A549 treated with GW870086 at 1 μM for 4 hours (cell line): ENCODE data around the gene MYBPHL. TPM values are rescaled to one million over a fixed set of nuclear protein-coding genes. Genes with fewer than 3 reads are reported as not detected.

Experiments used
- total RNA-seq: library from RNA; stranded (reverse); fragments of 200-300 nt; extraction: Qiagen RNA extraction; gene quantifications from 5 replicates; pipeline ENCODE4 v1.2.3, GENCODE V29; 2022; ENCODE audit warnings: low read depth

The MYBPHL gene
- total RNA-seq = not detected in 5 replicates

GRCh38 chr1:109306832-109307273 is at the start of gene MYBPHL:
TSS of gene MYBPHL (minus strand) at chr1:109307011. CDS start at chr1:109306991, 20 bp downstream.

GRCh38 chr1:109282952-109283747 is 23.7 kb downstream of the MYBPHL start, which contains the start of gene PSRC1:
TSS of gene PSRC1 (minus strand) at chr1:109283145.

GRCh38 chr1:109248797-109249629 is 57.8 kb downstream of the MYBPHL start, which contains the start of gene CELSR2:
TSS of gene CELSR2 (plus strand) at chr1:109249539. CDS start at chr1:109250080, 541 bp downstream.

Other genes with a start within 250 kb of the MYBPHL start
- gene TAF13, start 231.0 kb downstream of the MYBPHL start, total RNA-seq = 23.8 to 37.0 TPM (median 29.2 TPM) in 5 replicates
- 8.2 to 10.2 TPM (median 9.7 TPM) in 5 replicates for gene TMEM167B, start 216.2 kb downstream of the MYBPHL start, total RNA-seq
- 0.38 to 1.1 TPM (median 0.44 TPM) in 5 replicates for gene ELAPOR1, start 192.9 kb downstream of the MYBPHL start, total RNA-seq
- gene SARS1, start 93.1 kb downstream of the MYBPHL start, total RNA-seq = 87.7 to 101 TPM (median 89.8 TPM) in 5 replicates
- 3.5 to 5.1 TPM (median 4.8 TPM) in 5 replicates for gene CELSR2, start 57.5 kb downstream of the MYBPHL start, total RNA-seq
- gene PSRC1, start 23.9 kb downstream of the MYBPHL start, total RNA-seq = 17.8 to 25.7 TPM (median 23.8 TPM) in 5 replicates
- gene SORT1, start 90.9 kb upstream of the MYBPHL start, total RNA-seq = 3.3 to 4.6 TPM (median 4.0 TPM) in 5 replicates
- 107 to 114 TPM (median 110 TPM) in 5 replicates for gene PSMA5, start 119.4 kb upstream of the MYBPHL start, total RNA-seq
- 0.07 to 0.11 TPM (median 0.10 TPM) in 5 replicates for gene SYPL2, start 159.5 kb upstream of the MYBPHL start, total RNA-seq
- gene ATXN7L2, start 176.9 kb upstream of the MYBPHL start, total RNA-seq = 1.7 to 2.3 TPM (median 2.1 TPM) in 5 replicates
- 4.0 to 5.1 TPM (median 4.4 TPM) in 5 replicates for gene CYB561D1, start 187.1 kb upstream of the MYBPHL start, total RNA-seq
- gene AMIGO1, start 202.7 kb upstream of the MYBPHL start, total RNA-seq = 1.1 to 1.4 TPM (median 1.2 TPM) in 5 replicates
- not detected in 5 replicates for gene GPR61, start 232.9 kb upstream of the MYBPHL start, total RNA-seq
- gene GNAI3, start 241.6 kb upstream of the MYBPHL start, total RNA-seq = 4.4 to 5.7 TPM (median 5.1 TPM) in 5 replicates